Fibroblast of skin of scalp (primary cell): ENCODE data around the gene LSM2.
"Not testable (repeated sequence)": the region's sequence is repeated elsewhere in the genome, so short reads cannot be mapped to it uniquely, and the experiment has no call there.

Experiments
- DNase-seq: peaks from one replicate; pipeline ENCODE4 v3.0.0-alpha.2; 2013

LSM2 gene

GRCh38 chr6:31796993-31797385 lies 9.8 kb downstream of the LSM2 start:
- no peak for DNase-seq

DNA sequence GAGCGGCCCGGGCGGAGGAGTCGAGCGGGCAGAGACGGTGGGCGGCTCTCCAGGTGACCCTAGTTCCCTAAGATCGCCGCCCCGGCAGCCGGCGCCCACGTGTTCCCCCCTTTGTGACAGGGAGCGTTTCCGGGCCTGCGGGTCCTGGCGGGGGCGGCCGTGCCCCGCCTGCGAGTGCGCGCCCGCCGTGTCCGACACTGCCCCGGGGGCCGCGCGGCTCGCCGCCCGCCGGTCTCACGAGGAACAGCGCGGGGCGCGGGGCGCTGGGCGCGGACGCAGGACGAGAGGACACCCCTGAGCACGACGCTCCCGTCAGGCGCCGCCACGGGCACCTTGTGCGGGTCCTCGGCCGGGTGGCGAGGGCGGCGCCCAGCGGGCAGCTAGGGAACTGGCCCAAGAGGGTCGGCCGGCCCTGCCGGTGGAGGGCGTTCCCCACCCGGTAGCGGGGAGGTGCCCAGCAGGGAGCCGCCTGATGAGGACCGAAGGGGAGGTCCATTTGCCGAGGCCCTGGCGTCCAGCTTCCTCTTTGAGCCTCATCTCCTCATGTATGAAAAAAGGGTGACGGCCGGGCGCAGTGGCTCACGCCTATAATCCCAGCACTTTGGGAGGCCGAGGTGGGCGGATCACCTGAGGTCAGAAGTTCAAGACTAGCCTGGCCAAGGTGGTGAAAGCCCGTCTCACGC lies 11.0 kb downstream of the LSM2 start, which contains the start of gene VARS1:
TSS of gene VARS1 (minus strand) at position 137 of the 683 bp plus-strand sequence. CDS start 535 bp downstream, outside the sequence.
- peak; percentile 91 for DNase-seq

- no peak for DNase-seq
Observed at GRCh38 chr6:31794866-31795615, 11.7 kb downstream of the LSM2 start.

GRCh38 chr6:31794294-31794865 lies 12.4 kb downstream of the LSM2 start:
- DNase-seq: peak; percentile 46

GRCh38 chr6:31793927-31794245 lies 12.9 kb downstream of the LSM2 start:
- DNase-seq: not testable (repeated sequence)

- no peak for DNase-seq
Observed at GRCh38 chr6:31792761-31793171, 14.0 kb downstream of the LSM2 start.

DNA sequence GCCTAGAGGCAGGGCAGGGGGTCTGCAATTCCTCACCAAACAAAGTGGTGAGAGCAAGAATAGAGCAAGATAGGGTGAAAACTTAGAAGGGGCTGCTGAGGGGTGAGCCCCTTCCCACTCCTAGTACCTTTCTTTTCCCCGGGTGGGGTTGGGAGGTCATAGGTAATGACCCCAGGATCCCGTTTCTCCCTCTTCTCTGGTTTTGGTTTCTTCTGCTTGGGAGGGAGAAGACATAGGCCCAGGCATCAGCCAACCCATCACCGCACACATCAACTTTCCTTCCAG lies 14.7 kb downstream of the LSM2 start:
- no peak for DNase-seq

DNA sequence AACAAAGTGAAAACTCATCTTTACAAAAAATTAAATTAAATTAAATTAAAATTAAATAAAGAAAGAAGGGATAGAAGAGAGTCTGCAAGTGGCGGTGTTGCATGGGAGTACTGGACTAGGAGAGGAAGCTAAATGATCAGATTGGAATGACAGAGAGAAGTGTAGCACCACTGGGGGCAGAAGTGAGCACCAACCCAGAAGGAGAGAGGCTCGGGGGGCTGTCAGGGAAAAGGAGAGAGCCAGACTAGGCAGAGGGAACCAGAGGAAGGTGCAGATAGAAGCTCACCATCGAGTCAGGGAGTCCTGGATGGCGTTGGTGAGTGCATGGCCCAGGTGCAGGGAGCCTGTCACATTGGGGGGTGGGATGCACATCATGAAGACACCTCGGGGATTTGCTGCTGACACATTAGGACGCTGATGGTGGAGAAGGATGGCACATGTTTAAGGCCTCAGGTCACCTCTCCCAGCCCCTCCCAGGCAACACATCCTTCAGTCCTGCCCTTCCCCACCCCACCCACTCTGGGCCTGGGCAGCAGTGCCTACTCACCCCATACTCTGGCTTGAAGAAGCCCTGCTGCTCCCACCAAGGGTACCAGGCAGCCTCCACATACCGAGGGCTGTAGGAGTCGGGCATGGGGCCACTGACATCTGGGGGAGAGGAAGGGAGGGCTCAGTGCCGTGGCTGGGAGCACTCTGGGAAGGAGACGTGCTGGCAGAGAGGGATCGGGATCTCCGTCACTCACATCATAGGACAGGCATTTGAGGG lies 15.3 kb downstream of the LSM2 start:
- DNase-seq: peak; percentile 56

DNA sequence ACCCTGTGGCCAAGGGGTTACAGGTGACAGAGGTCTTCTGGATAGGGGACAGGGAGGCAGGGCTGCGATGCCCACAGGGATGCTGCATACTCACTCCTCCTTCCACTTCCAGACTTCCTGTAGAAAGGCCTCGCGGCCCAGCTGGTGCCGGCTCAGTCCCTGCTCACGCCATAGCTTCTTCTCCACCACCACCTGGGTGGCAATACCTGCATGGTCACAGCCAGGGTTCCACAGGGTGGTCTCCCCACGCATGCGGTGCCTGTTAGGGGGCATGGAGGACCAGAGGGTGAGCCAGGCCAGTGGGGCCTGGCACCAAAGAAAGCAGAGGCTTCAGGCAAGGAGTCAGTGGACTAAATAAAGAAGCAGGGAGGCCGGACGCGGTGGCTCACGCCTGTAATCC lies 21.3 kb downstream of the LSM2 start:
- DNase-seq: no peak

- DNase-seq: no peak
Observed at GRCh38 chr6:31784098-31784925, 22.5 kb downstream of the LSM2 start.

DNA sequence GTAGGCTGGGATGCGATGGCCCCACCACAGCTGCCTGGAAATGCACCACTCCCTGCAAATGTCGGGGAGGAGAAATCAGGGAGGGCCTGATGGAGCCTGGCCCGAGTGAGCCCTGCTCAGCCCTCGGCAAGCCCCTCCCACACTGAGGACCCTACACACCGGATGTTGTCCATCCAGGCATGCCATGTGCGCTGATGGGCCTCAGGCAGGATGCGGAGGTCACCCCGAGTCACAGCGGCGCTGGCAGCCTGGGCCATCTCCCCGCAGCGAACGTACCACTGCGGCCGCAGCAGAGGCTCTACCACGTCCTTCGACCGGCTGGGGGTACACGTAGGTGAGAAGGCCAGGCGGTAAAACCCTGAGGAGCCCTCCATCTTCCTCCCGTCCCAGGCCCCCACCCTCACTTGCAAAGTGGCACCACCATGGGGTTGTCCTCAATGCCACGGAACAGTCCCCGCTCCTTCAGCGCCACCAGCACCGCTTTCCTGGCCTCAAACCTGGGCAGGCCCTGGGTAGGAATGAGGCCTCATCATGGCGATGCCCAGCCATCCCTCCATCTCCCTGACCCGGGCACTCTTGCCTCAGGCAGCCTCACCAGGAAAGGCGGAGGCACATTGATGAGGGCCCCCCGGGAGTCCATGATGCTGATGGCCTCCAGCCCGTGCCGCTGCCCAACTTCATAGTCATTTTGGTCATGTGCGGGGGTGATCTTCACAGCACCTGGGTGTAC lies 24.5 kb downstream of the LSM2 start:
- DNase-seq: no peak

DNA sequence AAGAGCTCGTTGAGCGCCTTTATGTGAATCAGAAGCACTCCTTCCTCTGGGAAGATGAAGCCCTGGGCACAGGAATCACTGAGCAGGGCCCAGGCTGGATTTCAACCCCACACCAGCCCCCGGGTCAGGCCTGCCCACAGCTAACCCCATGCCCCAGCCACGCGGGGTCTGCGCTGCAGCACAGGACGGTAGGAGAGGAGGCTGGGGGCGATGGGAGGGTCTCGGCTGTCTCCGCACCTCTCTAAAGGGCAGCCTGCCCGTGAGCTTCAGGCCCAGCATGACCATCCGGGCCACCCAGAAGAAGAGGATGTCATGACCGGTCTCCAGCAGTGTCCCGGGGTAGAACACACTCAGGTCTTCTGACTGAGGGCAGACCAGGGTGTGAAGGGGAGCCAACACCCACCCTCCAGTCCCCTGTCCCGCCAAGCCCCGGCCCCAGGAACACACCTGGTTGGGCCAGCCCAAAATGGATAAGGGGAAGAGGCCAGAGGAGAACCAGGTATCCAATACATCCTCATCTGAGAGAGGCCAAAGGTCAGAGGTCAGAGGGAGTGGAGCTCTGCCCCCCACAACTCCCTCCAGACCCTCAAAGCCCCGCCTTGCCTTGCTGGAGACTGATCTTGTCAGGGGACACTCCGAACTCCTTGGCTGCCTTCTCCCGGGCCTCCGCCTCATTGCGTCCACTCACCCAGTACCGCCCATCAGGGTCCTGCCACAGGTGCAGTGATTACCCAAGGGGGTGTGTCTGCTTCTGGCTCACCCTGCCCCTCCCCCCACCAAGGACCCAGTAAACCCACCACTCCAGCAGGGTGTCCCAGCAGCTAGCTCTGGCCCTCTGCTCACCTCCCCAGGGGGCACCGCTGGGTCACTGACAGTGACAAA lies 25.3 kb downstream of the LSM2 start:
- no peak for DNase-seq

DNA sequence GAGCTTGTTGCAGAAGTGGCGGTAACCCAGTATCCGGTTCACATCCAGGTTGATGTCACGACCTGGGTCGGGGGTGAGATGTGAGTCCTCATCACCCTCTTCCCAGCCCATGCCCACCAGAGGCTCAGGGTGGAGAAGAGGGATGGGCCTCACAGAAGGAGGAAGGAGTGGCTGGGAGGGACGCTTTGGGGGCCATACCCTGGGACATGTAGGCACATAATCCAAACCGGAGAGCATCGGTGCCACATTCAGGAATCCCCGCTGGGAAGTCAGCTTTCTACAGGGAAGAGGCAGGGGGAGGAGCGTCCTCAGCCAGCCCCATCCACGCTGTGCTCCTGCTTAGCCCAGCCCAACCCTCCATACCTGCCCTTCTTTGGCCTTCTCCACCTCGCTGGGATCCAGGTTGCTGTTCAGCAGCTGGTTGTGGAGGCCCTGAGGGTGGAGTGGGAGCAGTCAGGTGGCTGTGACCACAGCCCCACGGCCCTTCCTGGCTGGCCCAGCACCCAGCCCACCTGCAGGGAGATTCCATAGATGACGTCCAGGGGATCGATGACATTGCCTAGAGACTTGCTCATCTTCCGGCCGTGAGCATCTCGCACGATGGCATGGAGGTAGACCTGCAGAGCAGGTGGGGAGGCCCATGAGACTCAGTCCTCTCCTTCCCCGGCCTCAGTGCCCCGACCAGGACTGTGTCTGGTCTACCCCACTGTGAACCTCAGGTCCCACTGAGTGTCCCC lies 26.1 kb downstream of the LSM2 start:
- DNase-seq: no peak

DNA sequence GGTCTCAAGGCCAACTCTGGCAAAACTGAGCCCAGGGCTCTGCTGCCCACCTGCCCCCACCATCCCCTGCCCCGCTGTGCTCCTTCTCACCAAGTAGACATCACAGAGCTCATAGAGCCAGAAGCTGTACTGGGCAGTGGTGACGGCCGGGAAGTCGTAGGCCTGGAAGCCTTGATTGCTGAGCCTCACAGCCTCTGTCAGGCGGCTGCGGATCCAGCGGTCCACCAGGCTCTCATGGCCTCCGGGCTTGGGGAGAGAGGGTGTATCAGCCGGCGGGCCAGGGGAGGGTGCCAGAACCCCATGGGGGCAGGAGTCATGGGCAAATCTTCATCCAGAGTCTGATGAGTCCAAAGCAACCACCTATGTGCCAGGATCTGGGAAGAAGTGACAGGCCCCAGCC lies 26.9 kb downstream of the LSM2 start:
- no peak for DNase-seq

DNA sequence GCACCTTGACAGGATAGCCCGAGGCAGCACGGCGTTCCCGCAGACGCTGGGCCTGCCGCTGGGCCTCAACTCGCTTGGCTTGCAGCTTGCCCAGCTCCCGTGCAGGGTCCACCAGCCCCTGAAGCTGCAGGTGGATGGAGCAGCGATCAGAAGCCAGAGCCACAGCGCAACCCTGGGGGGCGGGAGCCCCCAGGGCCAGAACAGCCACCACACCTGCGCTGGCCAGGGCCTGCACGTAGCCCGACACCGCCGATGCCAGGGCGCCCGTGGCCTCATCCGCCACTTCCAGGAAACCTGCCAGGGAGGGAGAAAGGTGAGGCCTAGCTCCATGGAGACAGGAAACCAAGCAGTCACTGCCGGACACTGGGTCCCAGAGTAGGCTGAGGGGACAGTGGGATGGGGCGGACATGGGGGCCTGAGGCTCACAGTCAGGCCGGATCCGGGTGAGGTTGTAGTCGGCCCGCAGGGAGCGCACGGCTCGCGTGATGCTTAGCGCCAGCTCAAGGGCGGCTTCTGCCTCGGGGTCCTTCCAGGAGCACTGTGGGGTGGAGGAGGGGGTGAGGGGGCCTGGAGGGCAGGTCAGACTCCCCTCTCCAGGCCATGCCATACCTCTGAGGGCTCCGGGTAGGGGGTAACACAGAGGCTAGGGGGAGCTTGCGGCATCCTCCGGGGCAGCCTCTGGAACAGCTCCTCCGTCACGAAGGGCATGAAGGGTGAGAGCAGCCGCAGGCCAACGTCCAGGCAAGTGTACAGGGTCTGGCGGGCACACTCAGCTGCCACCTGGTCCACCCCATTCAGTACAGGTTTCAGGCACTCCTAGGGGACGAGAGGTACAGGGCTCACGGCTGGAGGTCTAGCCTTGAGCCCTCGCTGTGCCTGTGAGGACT lies 27.5 kb downstream of the LSM2 start:
- no peak for DNase-seq

DNA sequence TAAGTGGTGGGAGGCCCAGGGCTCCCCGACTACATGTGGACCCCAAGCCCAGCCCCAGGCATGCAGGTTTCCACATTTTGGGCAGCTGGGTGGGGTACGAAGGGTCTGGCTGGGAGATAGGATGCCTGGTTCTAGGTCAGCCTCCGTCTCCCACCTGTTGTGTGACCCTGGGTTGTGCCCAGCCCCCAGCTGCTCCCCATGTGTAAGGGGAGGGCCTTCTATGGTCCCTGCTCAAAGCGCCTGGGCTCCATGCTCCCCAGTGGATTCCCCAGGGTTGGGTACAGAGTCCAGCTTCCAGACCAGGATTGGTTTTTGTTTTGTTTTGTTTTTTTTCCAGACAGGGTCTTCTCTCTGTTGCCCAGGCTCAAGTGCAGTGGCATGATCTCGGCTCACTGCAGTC lies 28.6 kb downstream of the LSM2 start:
- no peak for DNase-seq

GRCh38 chr6:31777667-31778050 lies 29.1 kb downstream of the LSM2 start:
- no peak for DNase-seq

DNA sequence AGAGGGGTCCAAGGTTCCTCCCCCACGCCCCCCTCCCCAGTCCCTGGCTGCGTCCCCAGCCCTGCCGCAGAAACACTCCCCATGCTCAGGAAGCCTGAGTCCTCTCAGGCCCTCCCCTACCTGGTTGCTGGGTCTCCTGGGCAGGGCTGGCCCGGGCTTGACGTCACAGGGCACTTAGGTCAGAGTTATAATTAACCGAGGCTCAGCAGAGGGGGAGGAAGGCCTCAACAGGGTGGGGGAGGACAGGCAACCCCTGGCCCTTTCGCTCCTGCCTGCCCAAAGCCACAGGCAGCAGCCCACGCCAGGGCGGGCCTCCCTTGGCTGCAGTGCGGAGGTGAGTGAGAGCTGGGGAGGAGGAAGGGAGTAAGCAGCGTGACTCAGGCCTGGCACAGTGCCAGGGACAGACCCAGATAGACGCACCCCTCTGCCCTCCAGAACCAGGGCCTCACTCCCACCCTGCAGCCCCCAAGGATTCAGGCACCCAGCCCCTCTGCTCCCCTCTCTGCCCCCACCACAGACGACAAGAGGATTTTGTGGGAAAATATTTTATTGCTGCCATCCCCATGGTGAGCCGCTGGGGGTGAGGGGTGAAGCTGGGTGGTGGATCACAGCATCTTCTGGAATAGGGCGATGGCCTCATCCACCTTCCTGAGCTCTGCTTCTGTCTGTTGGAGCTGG lies 29.6 kb downstream of the LSM2 start, which contains the start of gene VWA7:
TSS of gene VWA7 (minus strand) at position 340 of the 678 bp plus-strand sequence. CDS start 549 bp downstream, outside the sequence.
- DNase-seq: peak; percentile 56
